Suprapubic skin (tissue), 4 donors: Measurements from ENCODE around the gene GALC.

Source experiments
- POLR2A ChIP-seq, 2 donors: fragments of 450-650 bp; IDR thresholded peaks; one replicate each; pipeline ENCODE4 v1.6.1; 2017; ENCODE audit warnings: antibody characterized with exemption in 2 of 2, mild to moderate bottlenecking in 2 of 2, moderate library complexity in 2 of 2
- POLR2AphosphoS5 ChIP-seq, 3 donors: sonication (generic); formaldehyde crosslinking; IDR thresholded peaks; one replicate each; pipeline ENCODE4 v1.6.1; 2017; ENCODE audit warnings: antibody characterized with exemption in 3 of 3
- TF ChIP-seq, protein P1 (sequence below), 2 donors: fragments of 200-600 bp in 1 of 2; fragments of 450-650 bp in 1 of 2; sonication (generic) in 1 of 2; IDR thresholded peaks; one replicate each; pipeline ENCODE4 v1.5.1; 2016 to 2019; ENCODE audit warnings: antibody characterized with exemption in 2 of 2, mild to moderate bottlenecking in 1 of 2, moderate library complexity in 1 of 2

DNA sequence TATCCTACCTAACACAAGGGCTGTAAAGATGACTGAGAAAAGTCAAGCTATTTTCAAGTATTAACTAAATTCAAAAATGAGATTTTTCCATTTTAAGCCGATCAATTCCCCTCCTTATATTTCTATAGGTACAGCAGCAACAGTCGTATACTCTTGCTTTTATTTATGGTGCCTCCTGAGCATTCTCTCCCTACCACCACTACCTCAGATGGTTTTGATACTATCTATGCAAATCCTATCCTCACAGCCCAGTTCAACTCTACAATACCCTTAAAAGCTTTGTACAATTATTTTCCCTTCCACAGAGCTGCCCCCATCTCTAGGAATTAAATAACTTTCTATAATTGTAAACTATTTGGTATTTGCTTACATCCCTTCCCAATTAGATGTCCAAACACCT is 52.1 kb downstream of the GALC start:
- TF ChIP-seq POLR2A (IDR thresholded peaks at IDR 0.05) (no peak), POLR2AphosphoS5 (IDR thresholded peaks at IDR 0.05) (no peak)
- TF ChIP-seq, protein P1, sequence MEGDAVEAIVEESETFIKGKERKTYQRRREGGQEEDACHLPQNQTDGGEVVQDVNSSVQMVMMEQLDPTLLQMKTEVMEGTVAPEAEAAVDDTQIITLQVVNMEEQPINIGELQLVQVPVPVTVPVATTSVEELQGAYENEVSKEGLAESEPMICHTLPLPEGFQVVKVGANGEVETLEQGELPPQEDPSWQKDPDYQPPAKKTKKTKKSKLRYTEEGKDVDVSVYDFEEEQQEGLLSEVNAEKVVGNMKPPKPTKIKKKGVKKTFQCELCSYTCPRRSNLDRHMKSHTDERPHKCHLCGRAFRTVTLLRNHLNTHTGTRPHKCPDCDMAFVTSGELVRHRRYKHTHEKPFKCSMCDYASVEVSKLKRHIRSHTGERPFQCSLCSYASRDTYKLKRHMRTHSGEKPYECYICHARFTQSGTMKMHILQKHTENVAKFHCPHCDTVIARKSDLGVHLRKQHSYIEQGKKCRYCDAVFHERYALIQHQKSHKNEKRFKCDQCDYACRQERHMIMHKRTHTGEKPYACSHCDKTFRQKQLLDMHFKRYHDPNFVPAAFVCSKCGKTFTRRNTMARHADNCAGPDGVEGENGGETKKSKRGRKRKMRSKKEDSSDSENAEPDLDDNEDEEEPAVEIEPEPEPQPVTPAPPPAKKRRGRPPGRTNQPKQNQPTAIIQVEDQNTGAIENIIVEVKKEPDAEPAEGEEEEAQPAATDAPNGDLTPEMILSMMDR (IDR thresholded peaks at IDR 0.05): no peak
